ENCODE data around the gene LTO1.

LTO1 gene

GRCh38 chr11:69700278-69701140 is 25.4 kb upstream of the LTO1 start:
- H2AFZ ChIP-seq (ENCODE audit: low read length): peak overlapping the region; percentile 77
- no peaks in the 10 kb centered on the region for H3K79me1 ChIP-seq (ENCODE audit: low read depth, low read length)
- H3K14ac ChIP-seq (ENCODE audit: low read length): no peak overlapping the region
- H3K36me3 ChIP-seq (replicated peaks in 1 of 2; ENCODE audit: control insufficient read depth in 2 of 2, insufficient read depth in 2 of 2, low read length in 2 of 2): no peaks in the 10 kb centered on the region
- no peak overlapping the region for H3K4me3 ChIP-seq (ENCODE audit: low read length in 2 of 2)
- no peak overlapping the region for H2AK5ac ChIP-seq (ENCODE audit: low read depth, low read length)
- H2BK12ac ChIP-seq (ENCODE audit: low read length): no peak overlapping the region
- DNase-seq (ENCODE audit: low spot score): no peak
- no peak overlapping the region for H3K9ac ChIP-seq (ENCODE audit: low read depth, low read length, poor library complexity)
- WGBS, 2 donors (ENCODE audit: extremely low coverage in 2 of 2, insufficient read length in 2 of 2, insufficient replicate concordance in 1 of 2): no CpG with 5 or more reads among the region's 20 CpGs
- H3K27ac ChIP-seq (replicated peaks; ENCODE audit: low read length): no peak overlapping the region
- no peak overlapping the region for H3K4ac ChIP-seq (ENCODE audit: low read length)
- peak overlapping the region; percentile 16 for H3K23ac ChIP-seq (ENCODE audit: low read depth, low read length, poor library complexity)
- H2BK5ac ChIP-seq (ENCODE audit: low read length): no peak overlapping the region
- H3K18ac ChIP-seq (ENCODE audit: low read length): peak overlapping the region; percentile 9
- no peaks in the 10 kb centered on the region for H3K9me3 ChIP-seq (replicated peaks in 1 of 2; ENCODE audit: control insufficient read depth in 2 of 2, insufficient read depth in 1 of 2, low read depth in 1 of 2, low read length in 2 of 2)
- no peak overlapping the region for H3K4me2 ChIP-seq (ENCODE audit: insufficient read depth, low read length, poor library complexity, severe bottlenecking)
- no peak overlapping the region for H4K91ac ChIP-seq (ENCODE audit: low read depth, low read length, poor library complexity)
- no peak overlapping the region for H2BK15ac ChIP-seq (ENCODE audit: low read length)
- H3K4me1 ChIP-seq (ENCODE audit: control insufficient read depth in 2 of 2, insufficient read depth in 1 of 2, low read depth in 1 of 2, low read length in 2 of 2): peaks cover 21 to 27% of the 10 kb centered on the region in 2 donors
- peaks cover 12 to 54% (median 36%) of the 10 kb centered on the region in 3 experiments for H3K27me3 ChIP-seq (ENCODE audit: control insufficient read depth in 3 of 3, insufficient read depth in 3 of 3, low read depth in 1 of 3, low read length in 3 of 3)
- H2BK120ac ChIP-seq (ENCODE audit: low read depth, low read length): no peak overlapping the region
- no peak overlapping the region for H4K8ac ChIP-seq (ENCODE audit: low read depth, low read length)

- H3K14ac ChIP-seq (ENCODE audit: low read length): no peak overlapping the region
- no peak overlapping the region for H3K18ac ChIP-seq (ENCODE audit: low read length)
- no peak overlapping the region for H2BK15ac ChIP-seq (ENCODE audit: low read length)
- H2AK5ac ChIP-seq (ENCODE audit: low read depth, low read length): no peak overlapping the region
- no peak overlapping the region for H3K23ac ChIP-seq (ENCODE audit: low read depth, low read length, poor library complexity)
- H2BK12ac ChIP-seq (ENCODE audit: low read length): no peak overlapping the region
- peaks cover 14 to 25% of the 10 kb centered on the region in 2 donors for H3K4me1 ChIP-seq (ENCODE audit: control insufficient read depth in 2 of 2, insufficient read depth in 1 of 2, low read depth in 1 of 2, low read length in 2 of 2)
- no CpG with 5 or more reads among the region's 13 CpGs for WGBS, 2 donors (ENCODE audit: extremely low coverage in 2 of 2, insufficient read length in 2 of 2, insufficient replicate concordance in 1 of 2)
- no peak overlapping the region for H4K91ac ChIP-seq (ENCODE audit: low read depth, low read length, poor library complexity)
- H3K4me3 ChIP-seq (ENCODE audit: low read length in 2 of 2): no peak overlapping the region
- no peak overlapping the region for H2BK5ac ChIP-seq (ENCODE audit: low read length)
- no peaks in the 10 kb centered on the region for H3K36me3 ChIP-seq (replicated peaks in 1 of 2; ENCODE audit: control insufficient read depth in 2 of 2, insufficient read depth in 2 of 2, low read length in 2 of 2)
- H3K4me2 ChIP-seq (ENCODE audit: insufficient read depth, low read length, poor library complexity, severe bottlenecking): no peak overlapping the region
- DNase-seq (ENCODE audit: low spot score): no peak
- H2AFZ ChIP-seq (ENCODE audit: low read length): peak overlapping the region; percentile 47
- H4K8ac ChIP-seq (ENCODE audit: low read depth, low read length): no peak overlapping the region
- peaks cover 12 to 47% (median 31%) of the 10 kb centered on the region in 3 experiments for H3K27me3 ChIP-seq (ENCODE audit: control insufficient read depth in 3 of 3, insufficient read depth in 3 of 3, low read depth in 1 of 3, low read length in 3 of 3)
- H3K9me3 ChIP-seq (replicated peaks in 1 of 2; ENCODE audit: control insufficient read depth in 2 of 2, insufficient read depth in 1 of 2, low read depth in 1 of 2, low read length in 2 of 2): no peaks in the 10 kb centered on the region
- no peak overlapping the region for H3K9ac ChIP-seq (ENCODE audit: low read depth, low read length, poor library complexity)
- H3K27ac ChIP-seq (replicated peaks; ENCODE audit: low read length): no peak overlapping the region
- H3K4ac ChIP-seq (ENCODE audit: low read length): no peak overlapping the region
- no peak overlapping the region for H2BK120ac ChIP-seq (ENCODE audit: low read depth, low read length)
- H3K79me1 ChIP-seq (ENCODE audit: low read depth, low read length): no peaks in the 10 kb centered on the region
Measured at GRCh38 chr11:69699213-69699612, 24.1 kb upstream of the LTO1 start.

DNA sequence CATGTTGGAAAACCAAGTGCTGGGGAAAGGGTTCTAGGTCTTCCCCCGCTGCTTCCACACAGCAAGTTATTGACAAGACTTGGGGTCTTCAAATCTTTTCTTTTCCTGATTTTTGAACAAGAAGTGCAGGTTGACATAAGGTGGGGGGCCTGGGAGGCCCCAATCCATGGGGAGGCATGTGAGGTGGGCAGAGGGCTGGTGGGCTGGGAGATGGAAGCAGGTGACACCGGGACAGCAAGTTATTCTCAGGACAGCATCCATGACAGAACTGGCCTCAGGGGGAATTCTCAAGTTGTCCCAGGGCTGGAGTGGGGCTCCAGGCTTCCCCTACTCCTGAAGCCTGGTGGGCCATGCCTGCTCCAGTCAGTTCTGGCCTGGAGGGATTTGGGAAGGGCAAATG is 23.2 kb upstream of the LTO1 start:
- peak overlapping the region; percentile 56 for H2AK5ac ChIP-seq (ENCODE audit: low read depth, low read length)
- H2BK12ac ChIP-seq (ENCODE audit: low read length): no peak overlapping the region
- H4K8ac ChIP-seq (ENCODE audit: low read depth, low read length): no peak overlapping the region
- H2AFZ ChIP-seq (ENCODE audit: low read length): no peak overlapping the region
- H2BK15ac ChIP-seq (ENCODE audit: low read length): no peak overlapping the region
- H3K79me1 ChIP-seq (ENCODE audit: low read depth, low read length): no peaks in the 10 kb centered on the region
- peaks cover 7 to 40% (median 23%) of the 10 kb centered on the region in 3 experiments for H3K27me3 ChIP-seq (ENCODE audit: control insufficient read depth in 3 of 3, insufficient read depth in 3 of 3, low read depth in 1 of 3, low read length in 3 of 3)
- no peak overlapping the region for H3K4me2 ChIP-seq (ENCODE audit: insufficient read depth, low read length, poor library complexity, severe bottlenecking)
- H2BK5ac ChIP-seq (ENCODE audit: low read length): no peak overlapping the region
- no peak overlapping the region for H3K4me3 ChIP-seq (ENCODE audit: low read length in 2 of 2)
- no peak overlapping the region for H2BK120ac ChIP-seq (ENCODE audit: low read depth, low read length)
- peaks cover 14 to 25% of the 10 kb centered on the region in 2 donors for H3K4me1 ChIP-seq (ENCODE audit: control insufficient read depth in 2 of 2, insufficient read depth in 1 of 2, low read depth in 1 of 2, low read length in 2 of 2)
- no peak overlapping the region for H3K27ac ChIP-seq (replicated peaks; ENCODE audit: low read length)
- no peak overlapping the region for H3K23ac ChIP-seq (ENCODE audit: low read depth, low read length, poor library complexity)
- no peak overlapping the region for H3K9ac ChIP-seq (ENCODE audit: low read depth, low read length, poor library complexity)
- H4K91ac ChIP-seq (ENCODE audit: low read depth, low read length, poor library complexity): no peak overlapping the region
- DNase-seq (ENCODE audit: low spot score): no peak
- H3K14ac ChIP-seq (ENCODE audit: low read length): no peak overlapping the region
- no peak overlapping the region for H3K4ac ChIP-seq (ENCODE audit: low read length)
- no peaks in the 10 kb centered on the region for H3K9me3 ChIP-seq (replicated peaks in 1 of 2; ENCODE audit: control insufficient read depth in 2 of 2, insufficient read depth in 1 of 2, low read depth in 1 of 2, low read length in 2 of 2)
- H3K18ac ChIP-seq (ENCODE audit: low read length): no peak overlapping the region
- WGBS, 2 donors (ENCODE audit: extremely low coverage in 2 of 2, insufficient read length in 2 of 2, insufficient replicate concordance in 1 of 2): no CpG with 5 or more reads among the region's 2 CpGs
- no peaks in the 10 kb centered on the region for H3K36me3 ChIP-seq (replicated peaks in 1 of 2; ENCODE audit: control insufficient read depth in 2 of 2, insufficient read depth in 2 of 2, low read length in 2 of 2)

DNA sequence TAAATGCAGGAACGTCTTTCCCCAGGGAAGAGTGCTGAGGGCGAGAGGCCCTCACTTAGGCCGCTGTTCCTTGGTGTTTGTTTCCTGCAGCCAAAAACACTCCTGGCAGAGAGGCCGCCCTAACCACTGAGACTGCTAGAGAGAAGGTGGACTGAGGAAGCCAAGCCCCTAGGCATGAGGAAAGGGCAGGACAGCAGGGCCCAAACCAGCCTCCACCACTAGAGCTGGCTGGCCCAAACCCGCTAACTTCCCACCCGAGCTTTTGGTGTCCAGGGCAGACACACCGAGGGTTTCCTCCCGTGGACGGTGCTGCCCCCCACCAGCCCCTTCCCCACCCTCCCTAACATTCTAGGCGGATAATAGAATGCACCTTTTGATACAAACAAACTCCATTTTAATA is 22.7 kb upstream of the LTO1 start:
- no peak overlapping the region for H4K8ac ChIP-seq (ENCODE audit: low read depth, low read length)
- no peaks in the 10 kb centered on the region for H3K79me1 ChIP-seq (ENCODE audit: low read depth, low read length)

More for the DNA sequence above, 22.7 kb upstream of the LTO1 start:
- Histone ChIP-seq H2BK12ac (ENCODE audit: low read length) (no peak overlapping the region), H3K9ac (ENCODE audit: low read depth, low read length, poor library complexity) (no peak overlapping the region), H3K27ac (replicated peaks; ENCODE audit: low read length) (no peak overlapping the region), H3K14ac (ENCODE audit: low read length) (no peak overlapping the region), H3K18ac (ENCODE audit: low read length) (peak overlapping the region; percentile 76), H4K91ac (ENCODE audit: low read depth, low read length, poor library complexity) (no peak overlapping the region), H3K4me2 (ENCODE audit: insufficient read depth, low read length, poor library complexity, severe bottlenecking) (no peak overlapping the region), H3K4me3 (ENCODE audit: low read length in 2 of 2) (no peak overlapping the region), H2AFZ (ENCODE audit: low read length) (no peak overlapping the region), H3K23ac (ENCODE audit: low read depth, low read length, poor library complexity) (no peak overlapping the region), H3K4me1 (ENCODE audit: control insufficient read depth in 2 of 2, insufficient read depth in 1 of 2, low read depth in 1 of 2, low read length in 2 of 2) (peaks cover 12 to 25% of the 10 kb centered on the region in 2 donors), H3K9me3 (replicated peaks in 1 of 2; ENCODE audit: control insufficient read depth in 2 of 2, insufficient read depth in 1 of 2, low read depth in 1 of 2, low read length in 2 of 2) (no peaks in the 10 kb centered on the region), H3K4ac (ENCODE audit: low read length) (no peak overlapping the region), H2AK5ac (ENCODE audit: low read depth, low read length) (no peak overlapping the region), H2BK120ac (ENCODE audit: low read depth, low read length) (no peak overlapping the region), H3K36me3 (replicated peaks in 1 of 2; ENCODE audit: control insufficient read depth in 2 of 2, insufficient read depth in 2 of 2, low read length in 2 of 2) (no peaks in the 10 kb centered on the region), H2BK15ac (ENCODE audit: low read length) (peak overlapping the region; percentile 43), H3K27me3 (ENCODE audit: control insufficient read depth in 3 of 3, insufficient read depth in 3 of 3, low read depth in 1 of 3, low read length in 3 of 3) (peaks cover 2 to 35% (median 18%) of the 10 kb centered on the region in 3 experiments), H2BK5ac (ENCODE audit: low read length) (no peak overlapping the region)
- DNase-seq (ENCODE audit: low spot score): no peak
- WGBS, 2 donors (ENCODE audit: extremely low coverage in 2 of 2, insufficient read length in 2 of 2, insufficient replicate concordance in 1 of 2): no CpG with 5 or more reads among the region's 10 CpGs

Measured in neuronal stem cell (in vitro differentiated cells).